OCI-LY7 (cell line): ENCODE results near the gene PDZRN3. TPM values are rescaled to one million over a fixed set of nuclear protein-coding genes. Genes with fewer than 3 reads are reported as not detected.

Experiments used
- BruUV-seq: library from RNA; stranded (reverse); fragments of 400-500 nt; replicated peaks from 2 replicates; lab custom pipeline; 2021; lab: Mats Ljungman, UMichigan
- CTCF ChIA-PET: fragments of 300-600 bp; sonication (Branson Sonifier 250); formaldehyde crosslinking; loops from one replicate; lab custom pipeline; 2022; ENCODE audit warnings: antibody characterized with exemption; ENCODE audit not compliant: unreplicated experiment; lab: Charles Lee
- POLR2A ChIA-PET: fragments of 300-600 bp; sonication (Branson Sonifier 250); formaldehyde crosslinking; loops from one replicate; lab custom pipeline; 2022; ENCODE audit warnings: antibody characterized with exemption; lab: Charles Lee
- DNase-seq: peaks from one replicate; pipeline ENCODE4 v3.0.0-alpha.2; 2015; ENCODE audit warnings: low spot score
- H2AFZ ChIP-seq: fragments of 200-600 bp; sonication (generic), shearing (Covaris generic); 2 replicates; pipeline ENCODE4 v1.6.1; 2014; ENCODE audit warnings: mild to moderate bottlenecking, antibody characterized with exemption, low read length, moderate library complexity
- H3K27ac ChIP-seq: fragments of 200-600 bp; sonication (generic); 2 replicates; pipeline ENCODE4 v1.5.1; 2014; ENCODE audit warnings: mixed run types, low read depth, mild to moderate bottlenecking, moderate library complexity, low read length, inconsistent platforms; ENCODE audit not compliant: poor library complexity, severe bottlenecking
- H3K36me3 ChIP-seq: fragments of 200-600 bp; sonication (generic); 2 replicates; pipeline ENCODE4 v1.6.1; 2014; ENCODE audit warnings: mild to moderate bottlenecking, antibody characterized with exemption, low read length, moderate library complexity, mixed read lengths; ENCODE audit not compliant: insufficient read depth
- H3K4me1 ChIP-seq: fragments of 200-600 bp; sonication (generic); 2 replicates; pipeline ENCODE4 v1.5.1; 2014; ENCODE audit warnings: mild to moderate bottlenecking, low read length; ENCODE audit not compliant: insufficient read depth, poor library complexity, severe bottlenecking
- H3K4me2 ChIP-seq: fragments of 200-600 bp; sonication (generic); 2 replicates; pipeline ENCODE4 v1.6.1; 2014; ENCODE audit warnings: mild to moderate bottlenecking, low read length
- H3K4me3 ChIP-seq: fragments of 200-600 bp; sonication (generic); 2 replicates; pipeline ENCODE4 v1.5.1; 2014; ENCODE audit warnings: mild to moderate bottlenecking, low read depth, low read length; ENCODE audit not compliant: poor library complexity, severe bottlenecking
- H3K79me2 ChIP-seq: fragments of 200-600 bp; sonication (generic); 2 replicates; pipeline ENCODE4 v1.6.1; 2016; ENCODE audit warnings: low read depth, mild to moderate bottlenecking, low read length, moderate library complexity, mixed read lengths; ENCODE audit not compliant: insufficient read depth
- H3K9me2 ChIP-seq: fragments of 200-600 bp; sonication (generic); 2 replicates; pipeline ENCODE4 v1.6.1; 2016; ENCODE audit warnings: mild to moderate bottlenecking, low read length, mixed read lengths; ENCODE audit not compliant: insufficient read depth
- H3K9me3 ChIP-seq: fragments of 200-600 bp; sonication (generic); 2 replicates; pipeline ENCODE4 v1.6.1; 2014; ENCODE audit warnings: mild to moderate bottlenecking, mixed run types, low read length, mixed read lengths
- H4K20me1 ChIP-seq: fragments of 200-600 bp; sonication (generic); 2 replicates; pipeline ENCODE4 v1.6.1; 2014; ENCODE audit warnings: mild to moderate bottlenecking, antibody characterized with exemption, low read length, moderate library complexity, mixed read lengths; ENCODE audit not compliant: insufficient read depth
- CTCF ChIP-seq: fragments of 200-600 bp; sonication (generic); conservative IDR thresholded peaks from 2 replicates; pipeline ENCODE4 v1.5.1; 2014; ENCODE audit warnings: mild to moderate bottlenecking, antibody characterized with exemption, low read length, moderate library complexity, mixed read lengths
- EZH2phosphoT487 ChIP-seq: fragments of 200-600 bp; sonication (generic); IDR thresholded peaks from 2 replicates; pipeline ENCODE4 v1.6.1; 2018; ENCODE audit warnings: low read depth, borderline replicate concordance, mild to moderate bottlenecking, mixed run types, antibody characterized with exemption, low read length, moderate library complexity, mixed read lengths
- intact Hi-C: fragments of 100-400 bp; cut with micrococcal nuclease; formaldehyde crosslinking; loops from one replicate; pipeline ENCODE4 v1.10.0; 2022; ENCODE audit not compliant: unreplicated experiment
- total RNA-seq, 2 experiments: library from RNA; depleted of rRNA in 1 of 2; stranded (reverse); fragments of >200 nt in 1 of 2; shearing (Covaris generic) in 1 of 2; gene quantifications; 2 replicates each; pipeline ENCODE4 v1.2.3, GENCODE V29; 2014 to 2022

Gene PDZRN3
- total RNA-seq, 2 experiments from 2014 or later: 0.95 TPM; not detected in 1

- Histone ChIP-seq H3K9me3 (no peaks in the 10 kb centered on the region), H4K20me1 (no peaks in the 10 kb centered on the region), H2AFZ (no peak overlapping the region), H3K79me2 (no peaks in the 10 kb centered on the region), H3K36me3 (no peaks in the 10 kb centered on the region), H3K4me1 (no peaks in the 10 kb centered on the region), H3K27ac (no peak overlapping the region), H3K4me3 (no peak overlapping the region), H3K9me2 (no peaks in the 10 kb centered on the region), H3K4me2 (no peak overlapping the region)
- no TSS peak for BruUV-seq
- POLR2A ChIA-PET: no interaction called here
- intact Hi-C loops: no loop called here
- TF ChIP-seq CTCF (no peak), EZH2phosphoT487 (no peak)
- CTCF ChIA-PET: no interaction called here
- DNase-seq: no peak
Observed at GRCh38 chr3:73401059-73401458, 223.7 kb downstream of the PDZRN3 start.

- POLR2A ChIA-PET: interaction anchor here (0.5 to 0.6 kb wide), 2 partner anchors 208 to 213 kb away, joined by 3 to 4 read pairs; no protein-coding TSS in a partner anchor
- H3K27ac ChIP-seq: no peak overlapping the region
- CTCF ChIA-PET: no interaction called here
- no peaks in the 10 kb centered on the region for H3K9me2 ChIP-seq
- H2AFZ ChIP-seq: no peak overlapping the region
- H3K4me2 ChIP-seq: no peak overlapping the region
- H3K4me1 ChIP-seq: no peaks in the 10 kb centered on the region
- no peak for TF ChIP-seq EZH2phosphoT487
- no peak for TF ChIP-seq CTCF
- no peaks in the 10 kb centered on the region for H3K36me3 ChIP-seq
- H3K79me2 ChIP-seq: no peaks in the 10 kb centered on the region
- H3K4me3 ChIP-seq: no peak overlapping the region
- no TSS peak for BruUV-seq
- H4K20me1 ChIP-seq: no peaks in the 10 kb centered on the region
- intact Hi-C loops: no loop called here
- H3K9me3 ChIP-seq: no peaks in the 10 kb centered on the region
- no peak for DNase-seq
Observed at GRCh38 chr3:73399666-73400253, 225.0 kb downstream of the PDZRN3 start.

- Histone ChIP-seq H3K27ac (no peak overlapping the region), H3K79me2 (no peaks in the 10 kb centered on the region), H3K4me2 (no peak overlapping the region), H3K4me3 (no peak overlapping the region), H3K9me2 (no peaks in the 10 kb centered on the region), H3K4me1 (no peaks in the 10 kb centered on the region), H4K20me1 (no peaks in the 10 kb centered on the region), H3K9me3 (no peaks in the 10 kb centered on the region), H2AFZ (no peak overlapping the region), H3K36me3 (no peaks in the 10 kb centered on the region)
- intact Hi-C loops: no loop called here
- DNase-seq: no peak
- ChIA-PET CTCF (no interaction called here), POLR2A (no interaction called here)
- BruUV-seq: no TSS peak
- TF ChIP-seq CTCF (no peak), EZH2phosphoT487 (no peak)
Observed at GRCh38 chr3:73399106-73399505, 225.6 kb downstream of the PDZRN3 start.
